GM12878 (cell line): ENCODE data around the gene NOS1AP. TPM values are rescaled to one million over a fixed set of nuclear protein-coding genes. Genes with fewer than 3 reads are reported as not detected.

Experiments
- ATAC-seq: fragments of 200-7000 bp; cut with Tn5 transposase; 3 replicates; pipeline ENCODE4 v1.9.1; 2020; ENCODE audit warnings: mild to moderate bottlenecking, moderate library complexity
- BruUV-seq: library from RNA; stranded (reverse); fragments of 400-500 nt; replicated peaks from 2 replicates; lab custom pipeline; 2021; lab: Mats Ljungman, UMichigan
- CTCF ChIA-PET: fragments of 300-600 bp; sonication (Branson Sonifier 250); formaldehyde crosslinking; extraction: SDS; loops from one replicate; lab custom pipeline; 2021; ENCODE audit warnings: inconsistent platforms; lab: Yijun Ruan, JAX
- POLR2A ChIA-PET: fragments of 350-600 bp; formaldehyde crosslinking; extraction: SDS; loops from one replicate; lab custom pipeline; 2021; ENCODE audit warnings: inconsistent platforms; lab: Charles Lee
- RAD21 ChIA-PET: fragments of 300-600 bp; sonication (Branson Sonifier 250); formaldehyde crosslinking; loops from one replicate; lab custom pipeline; 2023; ENCODE audit warnings: antibody characterized with exemption; ENCODE audit not compliant: unreplicated experiment; lab: Charles Lee
- SMC1A ChIA-PET: fragments of 300-600 bp; sonication (Branson Sonifier 250); formaldehyde crosslinking; loops from one replicate; lab custom pipeline; 2023; ENCODE audit not compliant: unreplicated experiment, uncharacterized antibody; lab: Charles Lee
- DNase-seq: peaks from one replicate; pipeline ENCODE4 v3.0.0-alpha.2; 2011; ENCODE audit warnings: low read depth, low spot score
- FAIRE-seq: peaks from 3 replicates; lab custom pipeline; 2011; peaks lifted over from hg19 to GRCh38; lab: Jason Lieb, UNC
- H2AFZ ChIP-seq: 2 replicates; pipeline ENCODE4 v1.6.0; 2011; ENCODE audit warnings: low read depth, low read length, control low read depth; ENCODE audit not compliant: control insufficient read depth
- H3K27ac ChIP-seq: 2 replicates; pipeline ENCODE4 v1.5.1; 2011; ENCODE audit warnings: control low read depth; ENCODE audit not compliant: control insufficient read depth, insufficient read depth
- H3K27me3 ChIP-seq, 2 experiments: replicated peaks in 1 of 2; 2 replicates each; pipeline versions ENCODE4 v1.6.0 to v1.6.1; 2011; ENCODE audit warnings: low read length in 1 of 2; ENCODE audit not compliant: control insufficient read depth in 2 of 2, insufficient read depth in 2 of 2
- H3K36me3 ChIP-seq, 2 experiments: 2 replicates each; pipeline ENCODE4 v1.5.1; 2011; ENCODE audit warnings: low read length in 1 of 2; ENCODE audit not compliant: control insufficient read depth in 2 of 2, insufficient read depth in 2 of 2
- H3K4me1 ChIP-seq: 2 replicates; pipeline ENCODE4 v1.6.1; 2011; ENCODE audit warnings: mild to moderate bottlenecking, low read length, moderate library complexity, mixed read lengths; ENCODE audit not compliant: control insufficient read depth, insufficient read depth
- H3K4me2 ChIP-seq: 2 replicates; pipeline ENCODE4 v1.6.0; 2011; ENCODE audit warnings: control low read depth; ENCODE audit not compliant: control insufficient read depth, insufficient read depth
- H3K4me3 ChIP-seq: fragments of 200-600 bp; sonication (generic); 2 replicates; pipeline ENCODE4 v1.5.1; 2016
- H3K79me2 ChIP-seq: 2 replicates; pipeline ENCODE4 v1.6.0; 2011; ENCODE audit warnings: low read length; ENCODE audit not compliant: control insufficient read depth, insufficient read depth
- H3K9ac ChIP-seq: 2 replicates; pipeline ENCODE4 v1.8.0; 2011; ENCODE audit warnings: low read length, control low read depth, mixed read lengths; ENCODE audit not compliant: control insufficient read depth, insufficient read depth
- H3K9me3 ChIP-seq: replicated peaks from 3 replicates; pipeline ENCODE4 v1.5.1; 2011; ENCODE audit warnings: mild to moderate bottlenecking, low read length; ENCODE audit not compliant: control insufficient read depth, insufficient read depth
- H4K20me1 ChIP-seq: 2 replicates; pipeline ENCODE4 v1.6.0; 2011; ENCODE audit not compliant: control insufficient read depth, insufficient read depth
- BHLHE40 ChIP-seq, 2 experiments: fragments of 450-650 bp in 1 of 2; IDR thresholded peaks; 2 replicates each; pipeline ENCODE4 v1.6.1; 2011 to 2017; ENCODE audit warnings: low read depth in 2 of 2, borderline replicate concordance in 1 of 2, improper control_type of control experiment in 1 of 2, low read length in 1 of 2, mild to moderate bottlenecking in 1 of 2
- HDAC6 ChIP-seq: fragments of 200-600 bp; sonication (generic); IDR thresholded peaks from one replicate; pipeline ENCODE4 v1.8.0; 2017; ENCODE audit warnings: antibody characterized with exemption; ENCODE audit not compliant: unreplicated experiment
- HSF1 ChIP-seq: fragments of 150-350 bp; IDR thresholded peaks from 2 replicates; pipeline ENCODE4 v1.6.1; 2014; ENCODE audit warnings: mild to moderate bottlenecking, low read depth, low read length
- MYB ChIP-seq: fragments of 150-350 bp; IDR thresholded peaks from 2 replicates; pipeline ENCODE4 v1.6.1; 2014; ENCODE audit warnings: mild to moderate bottlenecking, low read depth, low read length, borderline replicate concordance
- MYC ChIP-seq: IDR thresholded peaks from 2 replicates; pipeline ENCODE4 v1.6.1; 2011; ENCODE audit warnings: mild to moderate bottlenecking, low read length, moderate library complexity, inconsistent platforms; ENCODE audit not compliant: insufficient read depth, insufficient replicate concordance, insufficient read length, severe bottlenecking
- SMAD1 ChIP-seq: fragments of 450-650 bp; IDR thresholded peaks from 2 replicates; pipeline ENCODE4 v1.6.1; 2018; ENCODE audit warnings: mild to moderate bottlenecking, low read depth; ENCODE audit not compliant: partially characterized antibody
- ZBTB33 ChIP-seq: fragments of 450-650 bp; IDR thresholded peaks from 2 replicates; pipeline ENCODE4 v1.6.1; 2017; ENCODE audit warnings: mild to moderate bottlenecking
- ZNF384 ChIP-seq: IDR thresholded peaks from 2 replicates; pipeline ENCODE4 v1.6.1; 2012; ENCODE audit warnings: low read depth, mild to moderate bottlenecking, low read length, improper control_type of control experiment, borderline replicate concordance
- WGBS: methylation state at CpG from one replicate; pipeline ENCODE4 v1.1.6; 2016; ENCODE audit warnings: low lambda C conversion rate; ENCODE audit not compliant: insufficient replicate concordance, insufficient coverage; ENCODE audit errors: missing lambda C conversion rate; 5-methylcytosine and 5-hydroxymethylcytosine counted together
- in situ Hi-C: fragments of 300-500 bp; cut with MboI; formaldehyde crosslinking; loops from 9 replicates; pipeline ENCODE4 v1.14.3; 2018; ENCODE audit warnings: mixed read lengths
- intact Hi-C: fragments of 100-400 bp; cut with micrococcal nuclease; formaldehyde crosslinking; loops from one replicate; pipeline ENCODE4 v1.14.2; 2022; ENCODE audit not compliant: unreplicated experiment
- polyA plus RNA-seq, 11 experiments: library from polyadenylated mRNA; depleted of rRNA in 4 of 11; unstranded in 6 of 11; stranded (reverse) in 5 of 11; fragments of >200 nt; fragmentation: Nextera tagmentation in 4 of 11; fragmentation: Illumina TruSeq in 1 of 11; extraction: Ambion mirVana in 4 of 11; extraction: Trizol in 1 of 11; gene quantifications; 1 replicate in 1 of 11; 2 replicates in 10 of 11; pipeline versions ENCODE4 v1.2.1 to v1.2.3, GENCODE V29; 2011 to 2016; ENCODE audit warnings: inconsistent platforms in 2 of 11, missing spikeins in 2 of 11, low read depth in 1 of 11
- total RNA-seq, 4 experiments: library from RNA; depleted of rRNA in 3 of 4; stranded (reverse); fragments of >200 nt in 3 of 4; fragmentation: Illumina TruSeq in 1 of 4; extraction: Trizol in 1 of 4; gene quantifications; 2 replicates each; pipeline versions ENCODE4 v1.2.1 to v1.2.3, GENCODE V29; 2013 to 2021

Gene NOS1AP
- total and polyA plus RNA-seq, 10 of the 15 experiments (the other 5 are each of a cell fraction or from before 2014, with no cell fraction given) = 0.03 to 0.15 TPM; not detected in 8

GRCh38 chr1:162406811-162407210 lies 337.3 kb downstream of the NOS1AP start:
- ChIA-PET RAD21 (no interaction called here), POLR2A (no interaction called here), SMC1A (interaction anchor here (2.0 kb wide), 1 partner anchor 15 kb away, joined by 6 read pairs; no protein-coding TSS in a partner anchor), CTCF (interaction anchor here (0.9 kb wide), 1 partner anchor 50 kb away, joined by 4 read pairs; no protein-coding TSS in a partner anchor)
- Histone ChIP-seq H4K20me1 (no peaks in the 10 kb centered on the region), H3K9me3 (no peaks in the 10 kb centered on the region), H2AFZ (no peak overlapping the region), H3K79me2 (no peaks in the 10 kb centered on the region), H3K27me3 (no peaks in the 10 kb centered on the region; a peak in 2 of 4 replicates), H3K4me1 (no peaks in the 10 kb centered on the region), H3K36me3 (no peaks in the 10 kb centered on the region), H3K4me3 (no peak overlapping the region), H3K4me2 (no peak overlapping the region), H3K9ac (no peak overlapping the region), H3K27ac (no peak overlapping the region)
- no peak for ATAC-seq
- in situ Hi-C loops (no loop called here), intact Hi-C loops (no loop called here)
- TF ChIP-seq ZBTB33 (no peak), SMAD1 (no peak), BHLHE40 (IDR thresholded peaks at IDR 0.05; ENCODE audit: borderline replicate concordance in 1 of 2, low read depth in 2 of 2, low read length in 1 of 2) (no peak), ZNF384 (no peak), HSF1 (no peak), MYB (no peak), MYC (no peak), HDAC6 (no peak)
- BruUV-seq = no TSS peak
- no peak for DNase-seq
- WGBS = 43% methylated on average over 2 of the region's 2 CpGs
- no peak for FAIRE-seq
